ENCODE results near the gene DNAH12.

DNA sequence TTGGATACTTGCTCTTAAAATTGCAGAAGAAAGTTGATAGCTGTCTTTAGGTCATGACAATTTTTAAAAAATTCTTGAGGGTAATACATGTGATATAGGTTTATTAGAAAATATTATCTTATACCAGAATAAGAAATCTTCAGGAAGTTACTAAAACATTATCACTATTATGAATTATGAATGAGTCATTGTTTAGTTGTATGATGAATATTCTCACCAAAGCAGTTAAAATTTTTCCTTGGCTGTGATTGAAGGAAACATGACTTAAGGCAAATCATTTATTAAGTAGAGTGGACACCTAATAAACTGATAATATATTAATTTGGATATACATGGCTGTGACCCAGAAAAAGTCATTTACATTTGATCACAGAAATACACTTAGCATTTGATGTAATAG, 286.5 kb downstream of the DNAH12 start:
- no peak for TF ChIP-seq CTCF (IDR thresholded peaks at IDR 0.05)
- TF ChIP-seq EP300 (IDR thresholded peaks at IDR 0.05), result no peak
